DOHH2 (cell line): ENCODE data around the gene CNGA3.

Source experiments
- H3F3A ChIP-seq: fragments of 200-600 bp; sonication (generic), shearing (Covaris generic); 2 replicates; pipeline ENCODE4 v1.6.0; 2016; ENCODE audit warnings: antibody characterized with exemption, mild to moderate bottlenecking; ENCODE audit not compliant: control insufficient read depth, insufficient read depth
- H3K27ac ChIP-seq: fragments of 200-600 bp; sonication (generic); 2 replicates; pipeline ENCODE4 v1.5.1; 2014; ENCODE audit warnings: low read depth, mild to moderate bottlenecking, low read length, moderate library complexity
- H3K27me3 ChIP-seq: fragments of 200-600 bp; sonication (generic); 2 replicates; pipeline ENCODE4 v1.6.1; 2014; ENCODE audit warnings: mild to moderate bottlenecking, low read length, mixed read lengths; ENCODE audit not compliant: control insufficient read depth
- H3K36me3 ChIP-seq: fragments of 200-600 bp; sonication (generic); 2 replicates; pipeline ENCODE4 v1.6.1; 2014; ENCODE audit warnings: mild to moderate bottlenecking, low read length, moderate library complexity, mixed read lengths; ENCODE audit not compliant: control insufficient read depth
- H3K4me1 ChIP-seq: fragments of 200-600 bp; sonication (generic); 2 replicates; pipeline ENCODE4 v1.6.1; 2014; ENCODE audit warnings: mild to moderate bottlenecking, low read length, mixed read lengths; ENCODE audit not compliant: control insufficient read depth
- H3K4me2 ChIP-seq: fragments of 200-600 bp; sonication (generic); 2 replicates; pipeline ENCODE4 v1.6.0; 2014; ENCODE audit warnings: mild to moderate bottlenecking, low read length, moderate library complexity
- H3K4me3 ChIP-seq: fragments of 200-600 bp; sonication (generic); 2 replicates; pipeline ENCODE4 v1.5.1; 2014; ENCODE audit warnings: mild to moderate bottlenecking, low read length, mixed read lengths
- H3K79me2 ChIP-seq: fragments of 200-600 bp; sonication (generic); 2 replicates; pipeline ENCODE4 v1.6.1; 2014; ENCODE audit warnings: mild to moderate bottlenecking, low read length, mixed read lengths; ENCODE audit not compliant: control insufficient read depth
- H3K9me2 ChIP-seq: fragments of 200-600 bp; sonication (generic); replicated peaks from 2 replicates; pipeline ENCODE4 v1.6.1; 2014; ENCODE audit warnings: mild to moderate bottlenecking, low read length, mixed read lengths; ENCODE audit not compliant: control insufficient read depth
- H3K9me3 ChIP-seq: fragments of 200-600 bp; sonication (generic); 2 replicates; pipeline ENCODE4 v1.6.1; 2014; ENCODE audit warnings: antibody characterized with exemption, low read length, mixed read lengths; ENCODE audit not compliant: control insufficient read depth, insufficient read depth
- H4K20me1 ChIP-seq: fragments of 200-600 bp; sonication (generic); 2 replicates; pipeline ENCODE4 v1.6.0; 2014; ENCODE audit warnings: low read depth, mild to moderate bottlenecking, antibody characterized with exemption, low read length, moderate library complexity; ENCODE audit not compliant: control insufficient read depth, insufficient read depth
- EZH2phosphoT487 ChIP-seq: fragments of 200-600 bp; sonication (generic); IDR thresholded peaks from 2 replicates; pipeline ENCODE4 v1.6.1; 2017; ENCODE audit warnings: borderline replicate concordance, mild to moderate bottlenecking, antibody characterized with exemption, low read length, moderate library complexity, mixed read lengths
- TF ChIP-seq, protein P1 (sequence below): fragments of 200-600 bp; sonication (generic); IDR thresholded peaks from one replicate; pipeline ENCODE4 v1.5.1; 2014; ENCODE audit warnings: antibody characterized with exemption, mild to moderate bottlenecking, low read depth, low read length; ENCODE audit not compliant: poor library complexity, severe bottlenecking

Gene CNGA3

DNA sequence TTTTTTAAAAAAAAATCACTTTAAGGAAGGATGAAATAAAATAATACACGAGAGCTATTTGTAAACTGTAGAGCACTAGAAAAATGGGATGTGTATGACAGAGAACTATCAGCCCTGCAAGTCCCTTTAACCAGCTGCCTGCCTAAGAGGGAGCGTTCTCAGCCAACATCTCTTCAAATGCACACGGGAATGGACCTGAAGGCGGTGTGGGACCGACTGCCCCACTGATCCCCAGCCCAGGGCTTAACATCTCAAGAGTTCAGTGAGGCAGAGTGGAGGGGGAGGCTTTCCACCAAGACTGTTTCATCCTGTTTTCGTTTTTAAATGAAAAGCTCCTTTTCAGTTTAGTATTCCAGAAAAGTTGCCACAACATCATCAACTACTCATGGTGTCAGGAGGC, 100.6 kb downstream of the CNGA3 start:
- peaks cover 52% of the 10 kb centered on the region for H3K79me2 ChIP-seq
- H3K9me3 ChIP-seq, result no peaks in the 10 kb centered on the region
- peaks cover 17% of the 10 kb centered on the region for H3K4me1 ChIP-seq
- no peak overlapping the region for H3K4me3 ChIP-seq
- H3K27ac ChIP-seq, result no peak overlapping the region
- 0 out of 2 replicates have a peak, but pooled peaks cover 2% of the 10 kb centered on the region for H3F3A ChIP-seq
- 0 out of 2 replicates have a peak overlapping the region, but pooled peaks have one; percentile 85 for H3K4me2 ChIP-seq
- no peaks in the 10 kb centered on the region for H3K27me3 ChIP-seq
- H3K9me2 ChIP-seq, result no peaks in the 10 kb centered on the region
- H3K36me3 ChIP-seq, result no peaks in the 10 kb centered on the region
- TF ChIP-seq EZH2phosphoT487, result no peak
- TF ChIP-seq, protein P1, sequence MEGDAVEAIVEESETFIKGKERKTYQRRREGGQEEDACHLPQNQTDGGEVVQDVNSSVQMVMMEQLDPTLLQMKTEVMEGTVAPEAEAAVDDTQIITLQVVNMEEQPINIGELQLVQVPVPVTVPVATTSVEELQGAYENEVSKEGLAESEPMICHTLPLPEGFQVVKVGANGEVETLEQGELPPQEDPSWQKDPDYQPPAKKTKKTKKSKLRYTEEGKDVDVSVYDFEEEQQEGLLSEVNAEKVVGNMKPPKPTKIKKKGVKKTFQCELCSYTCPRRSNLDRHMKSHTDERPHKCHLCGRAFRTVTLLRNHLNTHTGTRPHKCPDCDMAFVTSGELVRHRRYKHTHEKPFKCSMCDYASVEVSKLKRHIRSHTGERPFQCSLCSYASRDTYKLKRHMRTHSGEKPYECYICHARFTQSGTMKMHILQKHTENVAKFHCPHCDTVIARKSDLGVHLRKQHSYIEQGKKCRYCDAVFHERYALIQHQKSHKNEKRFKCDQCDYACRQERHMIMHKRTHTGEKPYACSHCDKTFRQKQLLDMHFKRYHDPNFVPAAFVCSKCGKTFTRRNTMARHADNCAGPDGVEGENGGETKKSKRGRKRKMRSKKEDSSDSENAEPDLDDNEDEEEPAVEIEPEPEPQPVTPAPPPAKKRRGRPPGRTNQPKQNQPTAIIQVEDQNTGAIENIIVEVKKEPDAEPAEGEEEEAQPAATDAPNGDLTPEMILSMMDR, result no peak
- H4K20me1 ChIP-seq, result no peaks in the 10 kb centered on the region
